Smooth muscle cell (in vitro differentiated cells): Measurements from ENCODE around the gene TARBP1. TPM values are rescaled to one million over a fixed set of nuclear protein-coding genes. Genes with fewer than 3 reads are reported as not detected.

ENCODE experiments used
- DNase-seq: peaks from one replicate; lab custom pipeline; 2025; ENCODE audit not compliant: unreplicated experiment; lab: John Stamatoyannopoulos, UW
- H2AFZ ChIP-seq: fragments of 200-600 bp; sonication (generic); 2 replicates; pipeline ENCODE4 v1.6.0; 2016; ENCODE audit warnings: antibody characterized with exemption, low read depth, mild to moderate bottlenecking
- H3F3A ChIP-seq: fragments of 200-600 bp; sonication (generic); 2 replicates; pipeline ENCODE4 v1.6.0; 2017; ENCODE audit warnings: antibody characterized with exemption, low read depth
- H3K27ac ChIP-seq: fragments of 200-600 bp; sonication (generic); 2 replicates; pipeline ENCODE4 v1.5.1; 2016; ENCODE audit warnings: low read depth, mild to moderate bottlenecking
- H3K27me3 ChIP-seq: fragments of 200-600 bp; sonication (generic); 2 replicates; pipeline ENCODE4 v1.6.1; 2016; ENCODE audit warnings: low read depth, mild to moderate bottlenecking
- H3K36me3 ChIP-seq: fragments of 200-600 bp; sonication (generic); 2 replicates; pipeline ENCODE4 v1.5.1; 2016; ENCODE audit warnings: low read depth
- H3K4me1 ChIP-seq: fragments of 200-600 bp; sonication (generic); 2 replicates; pipeline ENCODE4 v1.5.1; 2016; ENCODE audit warnings: low read depth
- H3K4me2 ChIP-seq: fragments of 200-600 bp; sonication (generic); 2 replicates; pipeline ENCODE4 v1.6.0; 2016; ENCODE audit warnings: mild to moderate bottlenecking
- H3K4me3 ChIP-seq: fragments of 200-600 bp; sonication (generic); 2 replicates; pipeline ENCODE4 v1.5.1; 2016; ENCODE audit warnings: mild to moderate bottlenecking
- H3K79me2 ChIP-seq: fragments of 200-600 bp; sonication (generic); 2 replicates; pipeline ENCODE4 v1.6.0; 2016; ENCODE audit warnings: low read depth, mild to moderate bottlenecking
- H3K9ac ChIP-seq: fragments of 200-600 bp; sonication (generic); 2 replicates; pipeline ENCODE4 v1.6.0; 2016; ENCODE audit warnings: low read depth
- H3K9me3 ChIP-seq: fragments of 200-600 bp; sonication (generic); replicated peaks from 2 replicates; pipeline ENCODE4 v1.5.1; 2016; ENCODE audit warnings: low read depth
- H4K20me1 ChIP-seq: fragments of 200-600 bp; sonication (generic); 2 replicates; pipeline ENCODE4 v1.6.0; 2016; ENCODE audit warnings: low read depth
- CTCF ChIP-seq: fragments of 200-600 bp; sonication (generic); IDR thresholded peaks from 2 replicates; pipeline ENCODE4 v1.5.1; 2017; ENCODE audit warnings: borderline replicate concordance, mild to moderate bottlenecking, antibody characterized with exemption; ENCODE audit not compliant: insufficient read depth, poor library complexity, severe bottlenecking
- WGBS: methylation state at CpG from one replicate; pipeline ENCODE4 v1.1.7; 2016; ENCODE audit warnings: low lambda C conversion rate; 5-methylcytosine and 5-hydroxymethylcytosine counted together
- polyA plus RNA-seq: library from polyadenylated mRNA; unstranded; fragments of >200 nt; fragmentation: Nextera tagmentation; extraction: Ambion mirVana; gene quantifications from 2 replicates; pipeline ENCODE4 v1.2.1, GENCODE V29; 2016
- total RNA-seq: library from RNA; depleted of rRNA; stranded (reverse); fragments of >200 nt; gene quantifications from 2 replicates; pipeline ENCODE4 v1.2.3, GENCODE V29; 2014

Gene TARBP1
- total and polyA plus RNA-seq, 2 experiments from 2014 or later: 6.1 to 28.9 TPM

DNA sequence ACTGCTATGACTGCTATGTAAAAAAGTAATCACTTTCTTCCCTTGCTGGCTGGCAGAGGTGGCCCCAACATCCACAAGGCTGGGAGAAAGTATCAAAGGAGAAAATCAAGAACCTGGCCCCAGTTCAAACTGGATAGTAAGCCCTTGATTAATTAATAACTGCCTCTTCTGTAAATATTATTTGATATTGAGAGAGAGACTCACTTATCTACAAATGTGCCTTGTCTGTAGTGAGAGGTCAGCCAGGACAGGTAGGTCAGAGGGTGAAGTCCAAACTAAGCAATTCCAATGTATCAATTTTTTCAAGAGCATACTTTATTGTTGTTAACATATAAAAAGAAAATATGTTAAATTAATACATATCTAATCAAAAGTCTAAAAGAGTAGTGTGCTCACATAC lies 23.8 kb upstream of the TARBP1 start:
- no peak overlapping the region for H3K4me3 ChIP-seq
- no peak for DNase-seq
- TF ChIP-seq CTCF: no peak
- no peak overlapping the region for H3K9ac ChIP-seq
- no peak overlapping the region for H3K4me2 ChIP-seq
- H4K20me1 ChIP-seq: no peaks in the 10 kb centered on the region
- H3F3A ChIP-seq: peaks cover 8% of the 10 kb centered on the region
- H2AFZ ChIP-seq: no peak overlapping the region
- no peaks in the 10 kb centered on the region for H3K27me3 ChIP-seq
- H3K36me3 ChIP-seq: no peaks in the 10 kb centered on the region
- H3K9me3 ChIP-seq: no peaks in the 10 kb centered on the region
- H3K27ac ChIP-seq: no peak overlapping the region
- H3K4me1 ChIP-seq: peaks cover 12% of the 10 kb centered on the region
- no peaks in the 10 kb centered on the region for H3K79me2 ChIP-seq

DNA sequence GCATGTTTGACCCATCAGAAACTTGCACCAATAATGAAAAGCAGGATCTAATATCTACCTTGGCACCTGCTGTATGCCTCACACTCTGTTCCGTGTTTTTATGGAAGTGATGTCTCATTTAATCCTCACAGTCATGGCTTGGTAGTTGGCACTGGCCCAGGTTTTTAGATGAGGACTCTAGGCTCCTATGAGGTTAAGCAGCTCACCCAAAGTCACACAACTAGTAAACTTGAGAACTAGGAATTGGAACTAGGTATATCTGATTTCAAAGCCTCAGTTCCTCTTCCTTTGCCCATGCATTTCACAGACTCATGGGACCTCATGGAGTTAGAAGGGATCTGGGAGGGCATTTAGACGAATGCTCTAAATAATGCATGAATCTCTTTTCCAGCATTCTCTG lies 21.3 kb upstream of the TARBP1 start:
- DNase-seq: no peak
- Histone ChIP-seq H3K4me1 (peaks cover 12% of the 10 kb centered on the region), H3K4me3 (no peak overlapping the region), H3K27me3 (no peaks in the 10 kb centered on the region), H3K79me2 (no peaks in the 10 kb centered on the region), H2AFZ (no peak overlapping the region), H3K9me3 (no peaks in the 10 kb centered on the region), H3K4me2 (peak overlapping the region; percentile 80), H4K20me1 (no peaks in the 10 kb centered on the region), H3K27ac (peak overlapping the region; percentile 86), H3K36me3 (no peaks in the 10 kb centered on the region), H3F3A (peaks cover 8% of the 10 kb centered on the region), H3K9ac (peak overlapping the region; percentile 57)
- TF ChIP-seq CTCF: no peak
- 46% methylated on average over 2 of the region's 2 CpGs for WGBS

DNA sequence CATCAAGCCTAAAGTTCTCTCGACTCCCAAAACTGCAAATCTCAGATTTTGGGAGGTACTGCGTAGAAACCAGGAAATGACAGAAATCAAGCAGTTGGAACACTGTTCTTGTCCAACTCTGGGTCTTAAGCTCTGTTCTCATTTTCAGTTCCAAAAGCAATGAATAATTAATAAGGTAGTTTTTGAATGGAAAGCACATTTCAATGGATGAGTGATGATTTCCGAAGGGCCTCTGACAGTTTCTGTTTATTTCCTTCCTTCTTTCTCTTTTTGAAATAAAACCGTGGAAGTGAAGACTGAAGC lies 20.9 kb upstream of the TARBP1 start:
- Histone ChIP-seq H3K27ac (peak overlapping the region; percentile 86), H4K20me1 (no peaks in the 10 kb centered on the region), H3K27me3 (no peaks in the 10 kb centered on the region), H2AFZ (peak overlapping the region; percentile 69), H3F3A (peaks cover 9% of the 10 kb centered on the region), H3K36me3 (no peaks in the 10 kb centered on the region), H3K9me3 (no peaks in the 10 kb centered on the region), H3K4me2 (peak overlapping the region; percentile 80), H3K4me1 (peaks cover 12% of the 10 kb centered on the region), H3K79me2 (no peaks in the 10 kb centered on the region), H3K9ac (peak overlapping the region; percentile 57), H3K4me3 (no peak overlapping the region)
- TF ChIP-seq CTCF: no peak
- no peak for DNase-seq
- 84% methylated on average over 4 of the region's 4 CpGs for WGBS

GRCh38 chr1:234499119-234499942 lies 20.4 kb upstream of the TARBP1 start:
- Histone ChIP-seq H3K36me3 (no peaks in the 10 kb centered on the region), H3K4me1 (peaks cover 12% of the 10 kb centered on the region), H4K20me1 (no peaks in the 10 kb centered on the region), H2AFZ (peak overlapping the region; percentile 69), H3K79me2 (no peaks in the 10 kb centered on the region), H3F3A (peaks cover 13% of the 10 kb centered on the region), H3K27me3 (no peaks in the 10 kb centered on the region), H3K9me3 (no peaks in the 10 kb centered on the region), H3K27ac (peak overlapping the region; percentile 86), H3K4me3 (no peak overlapping the region), H3K4me2 (peak overlapping the region; percentile 80), H3K9ac (peak overlapping the region; percentile 57)
- TF ChIP-seq CTCF: peak; percentile 90
- 15% methylated on average over 27 of the region's 27 CpGs for WGBS
- DNase-seq: peak; percentile 78
